Gastroesophageal sphincter (tissue), 4 donors: ENCODE measurements around the gene ZNF664. TPM values are rescaled to one million over a fixed set of nuclear protein-coding genes. Genes with fewer than 3 reads are reported as not detected.

Experiments
- ATAC-seq: fragments of 150-250 bp; one replicate; pipeline ENCODE4 v1.9.1; 2016; ENCODE audit warnings: mild to moderate bottlenecking, moderate library complexity
- H3K27ac ChIP-seq, 4 donors: fragments of 200-600 bp; sonication (generic) in 3 of 4; 1 replicate in 3 of 4; 2 replicates in 1 of 4; pipeline ENCODE4 v1.5.1; 2016 to 2019
- H3K27me3 ChIP-seq: fragments of 200-600 bp; sonication (generic); one replicate; pipeline ENCODE4 v1.5.1; 2019
- H3K36me3 ChIP-seq, 2 donors: fragments of 200-600 bp; sonication (generic); one replicate each; pipeline ENCODE4 v1.5.1; 2019; ENCODE audit warnings: control low read depth in 1 of 2
- H3K4me1 ChIP-seq, 3 donors: fragments of 200-600 bp; sonication (generic); 1 replicate in 2 of 3; 2 replicates in 1 of 3; pipeline ENCODE4 v1.5.1; 2016 to 2019; ENCODE audit warnings: control low read depth in 2 of 3
- H3K4me3 ChIP-seq, 2 donors: fragments of 200-600 bp; sonication (generic); one replicate each; pipeline ENCODE4 v1.5.1; 2019; ENCODE audit warnings: mild to moderate bottlenecking in 1 of 2, moderate library complexity in 1 of 2
- H3K9me3 ChIP-seq, 3 donors: fragments of 200-600 bp; sonication (generic); one replicate each; pipeline ENCODE4 v1.5.1; 2017 to 2019; ENCODE audit warnings: control low read depth in 2 of 3
- EP300 ChIP-seq: sonication (generic); formaldehyde crosslinking; IDR thresholded peaks from one replicate; pipeline ENCODE4 v1.6.1; 2017; ENCODE audit warnings: antibody characterized with exemption, mild to moderate bottlenecking
- POLR2A ChIP-seq, 2 donors: fragments of 450-650 bp; IDR thresholded peaks; one replicate each; pipeline ENCODE4 v1.6.1; 2017; ENCODE audit warnings: antibody characterized with exemption in 2 of 2, mild to moderate bottlenecking in 2 of 2, moderate library complexity in 1 of 2
- POLR2AphosphoS5 ChIP-seq: sonication (generic); formaldehyde crosslinking; IDR thresholded peaks from one replicate; pipeline ENCODE4 v1.6.1; 2017; ENCODE audit warnings: antibody characterized with exemption
- WGBS, 2 donors: methylation state at CpG; one replicate each; pipeline ENCODE4 v1.1.5; 2018; ENCODE audit warnings: low coverage in 1 of 2; 5-methylcytosine and 5-hydroxymethylcytosine counted together
- total RNA-seq, 4 donors: library from RNA; depleted of rRNA; stranded (reverse); fragments of >200 nt; gene quantifications; one replicate each; pipeline ENCODE4 v1.1.0, GENCODE V29; 2016
- TF ChIP-seq, protein P1 (sequence below), 4 experiments: fragments of 200-600 bp in 2 of 4; fragments of 450-650 bp in 2 of 4; sonication (generic) in 1 of 4; IDR thresholded peaks; one replicate each; pipeline ENCODE4 v1.5.1; 2017 to 2019; ENCODE audit warnings: antibody characterized with exemption in 4 of 4, mild to moderate bottlenecking in 2 of 4, moderate library complexity in 2 of 4

Gene ZNF664
- total RNA-seq, 4 donors from 2014 or later = 58.7 to 95.5 (median 78.2) TPM

DNA sequence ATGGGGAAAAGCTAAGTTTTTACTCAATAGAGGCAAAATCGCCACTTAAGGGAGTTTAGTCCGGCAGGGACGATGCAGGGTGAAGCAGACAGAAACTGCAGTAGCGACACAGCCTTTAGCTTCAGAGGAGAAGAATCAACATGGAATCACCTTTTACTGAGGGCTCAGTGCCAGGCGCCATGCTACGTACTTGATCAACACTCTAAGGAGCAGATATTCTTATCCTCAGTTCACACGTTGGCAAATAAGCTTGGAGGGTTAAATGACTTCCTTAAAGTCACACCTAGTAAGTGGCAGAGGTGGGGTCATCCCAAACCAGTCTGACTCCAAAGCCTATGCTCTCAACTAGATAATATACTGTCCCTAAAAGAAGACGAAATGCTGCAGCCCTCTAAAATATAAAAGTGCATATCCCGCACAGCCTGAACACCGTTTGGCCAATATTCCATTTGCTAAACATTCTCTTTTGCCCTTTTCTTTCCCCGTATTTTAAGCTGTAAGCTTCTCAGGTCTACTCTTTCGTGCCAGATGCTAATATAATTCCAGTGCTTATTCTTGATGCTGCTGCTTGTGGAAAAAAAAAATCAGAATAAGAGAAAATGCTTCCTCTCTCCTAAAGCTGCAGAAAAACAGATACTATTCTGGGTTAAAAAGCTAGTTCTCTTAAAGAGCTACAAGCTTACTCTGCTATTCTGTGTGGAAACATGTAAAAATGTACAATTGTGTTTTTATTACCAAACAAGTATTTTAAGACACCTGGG, 11.2 kb upstream of the ZNF664 start:
- no peak for ATAC-seq
- Histone ChIP-seq H3K27ac (no peak overlapping the region), H3K4me3 (no peak overlapping the region), H3K4me1 (no peaks in the 10 kb centered on the region), H3K27me3 (no peaks in the 10 kb centered on the region), H3K36me3 (peaks cover 0 to 21% of the 10 kb centered on the region in 2 donors), H3K9me3 (no peaks in the 10 kb centered on the region)
- 82 to 84% methylated on average over 9 to 12 of the region's 12 CpGs for WGBS, 2 donors
- TF ChIP-seq POLR2A (IDR thresholded peaks at IDR 0.05) (no peak), EP300 (no peak)
- TF ChIP-seq, protein P1, sequence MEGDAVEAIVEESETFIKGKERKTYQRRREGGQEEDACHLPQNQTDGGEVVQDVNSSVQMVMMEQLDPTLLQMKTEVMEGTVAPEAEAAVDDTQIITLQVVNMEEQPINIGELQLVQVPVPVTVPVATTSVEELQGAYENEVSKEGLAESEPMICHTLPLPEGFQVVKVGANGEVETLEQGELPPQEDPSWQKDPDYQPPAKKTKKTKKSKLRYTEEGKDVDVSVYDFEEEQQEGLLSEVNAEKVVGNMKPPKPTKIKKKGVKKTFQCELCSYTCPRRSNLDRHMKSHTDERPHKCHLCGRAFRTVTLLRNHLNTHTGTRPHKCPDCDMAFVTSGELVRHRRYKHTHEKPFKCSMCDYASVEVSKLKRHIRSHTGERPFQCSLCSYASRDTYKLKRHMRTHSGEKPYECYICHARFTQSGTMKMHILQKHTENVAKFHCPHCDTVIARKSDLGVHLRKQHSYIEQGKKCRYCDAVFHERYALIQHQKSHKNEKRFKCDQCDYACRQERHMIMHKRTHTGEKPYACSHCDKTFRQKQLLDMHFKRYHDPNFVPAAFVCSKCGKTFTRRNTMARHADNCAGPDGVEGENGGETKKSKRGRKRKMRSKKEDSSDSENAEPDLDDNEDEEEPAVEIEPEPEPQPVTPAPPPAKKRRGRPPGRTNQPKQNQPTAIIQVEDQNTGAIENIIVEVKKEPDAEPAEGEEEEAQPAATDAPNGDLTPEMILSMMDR (IDR thresholded peaks at IDR 0.05) = no peak

DNA sequence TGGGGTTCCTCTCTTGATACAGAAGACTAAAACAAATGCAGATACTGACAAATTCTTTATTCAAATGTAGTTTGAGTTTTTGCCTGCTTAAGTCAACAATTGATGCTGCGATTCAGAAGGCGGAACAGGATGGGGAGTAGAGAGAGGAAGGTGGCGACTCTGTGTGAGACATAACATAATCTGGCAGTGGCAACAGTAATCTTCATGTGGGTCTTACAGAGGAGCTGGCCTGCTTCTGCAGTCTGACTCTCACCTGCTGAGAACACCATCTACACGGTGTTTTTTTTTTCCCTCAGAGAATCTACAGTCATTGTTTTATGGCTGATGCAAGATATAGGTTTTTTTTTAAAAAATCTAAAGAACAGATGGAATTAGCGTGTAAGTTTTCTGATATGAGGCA, 10.5 kb upstream of the ZNF664 start:
- no peaks in the 10 kb centered on the region for H3K9me3 ChIP-seq
- no peak overlapping the region for H3K4me3 ChIP-seq
- ATAC-seq = no peak
- no peaks in the 10 kb centered on the region for H3K4me1 ChIP-seq
- TF ChIP-seq, protein P1 (IDR thresholded peaks at IDR 0.05) = no peak
- TF ChIP-seq POLR2A (IDR thresholded peaks at IDR 0.05) = no peak
- TF ChIP-seq POLR2AphosphoS5 = no peak
- TF ChIP-seq EP300 = no peak
- no peak overlapping the region for H3K27ac ChIP-seq
- H3K36me3 ChIP-seq = peaks cover 0 to 21% of the 10 kb centered on the region in 2 donors
- no peaks in the 10 kb centered on the region for H3K27me3 ChIP-seq
- 84 to 89% methylated on average over 5 of the region's 5 CpGs for WGBS, 2 donors

DNA sequence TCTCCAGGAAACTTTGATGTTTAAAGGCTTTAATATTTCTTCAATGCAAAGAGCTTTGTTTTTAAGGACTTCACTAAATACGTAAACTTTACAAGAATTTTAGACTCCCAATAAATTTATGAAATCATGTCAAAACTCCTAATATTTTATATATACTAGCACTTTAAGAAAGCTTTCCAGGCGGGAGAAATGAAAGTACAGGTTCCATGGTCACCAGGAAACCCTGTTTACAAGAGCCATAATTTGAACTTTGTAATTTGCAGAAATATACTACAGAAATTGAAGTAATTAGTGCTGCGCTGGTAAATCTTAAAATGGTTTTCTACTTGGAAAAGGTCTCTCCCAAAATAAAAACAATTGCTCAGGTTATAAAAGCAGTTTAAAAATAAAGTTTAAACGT, 9.2 kb upstream of the ZNF664 start:
- ATAC-seq = no peak
- no peaks in the 10 kb centered on the region for H3K27me3 ChIP-seq
- no peaks in the 10 kb centered on the region for H3K9me3 ChIP-seq
- no peak overlapping the region for H3K4me3 ChIP-seq
- TF ChIP-seq POLR2AphosphoS5 (no peak), EP300 (no peak), POLR2A (IDR thresholded peaks at IDR 0.05) (no peak)
- TF ChIP-seq, protein P1 (IDR thresholded peaks at IDR 0.05) = no peak
- WGBS, 2 donors = 90 to 93% methylated on average over 4 of the region's 4 CpGs
- H3K27ac ChIP-seq = no peak overlapping the region
- H3K4me1 ChIP-seq = peaks cover 0 to 10% (median 0%) of the 10 kb centered on the region in 3 donors
- H3K36me3 ChIP-seq = peaks cover 0 to 15% of the 10 kb centered on the region in 2 donors

DNA sequence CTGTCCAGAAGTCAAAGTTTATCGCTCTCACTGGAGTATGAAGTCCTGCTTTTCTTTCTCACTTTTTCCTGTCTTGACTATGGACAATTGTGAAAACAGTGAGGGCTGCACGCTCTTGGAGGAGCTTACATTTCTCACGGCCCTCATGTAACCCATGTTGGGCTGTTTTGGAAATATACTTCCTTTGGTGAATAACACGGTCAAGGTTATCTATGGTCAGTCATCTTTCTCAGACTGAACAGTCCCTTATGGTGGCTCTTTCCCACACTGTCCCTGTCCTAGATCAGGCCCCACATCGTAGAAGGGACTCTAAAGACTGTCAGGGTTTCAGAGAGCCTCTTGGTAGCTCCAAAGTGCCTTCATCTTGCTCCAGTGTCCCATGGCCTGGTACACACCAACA, 7.6 kb upstream of the ZNF664 start:
- 48 to 55% methylated on average over 4 to 5 of the region's 5 CpGs for WGBS, 2 donors
- Histone ChIP-seq H3K36me3 (peaks cover 0 to 8% of the 10 kb centered on the region in 2 donors), H3K27me3 (no peaks in the 10 kb centered on the region), H3K9me3 (no peaks in the 10 kb centered on the region), H3K4me1 (peaks cover 0 to 25% (median 0%) of the 10 kb centered on the region in 3 donors), H3K4me3 (no peak overlapping the region), H3K27ac (no peak overlapping the region)
- TF ChIP-seq EP300 = no peak
- TF ChIP-seq POLR2AphosphoS5 = no peak
- no peak for TF ChIP-seq POLR2A (IDR thresholded peaks at IDR 0.05)
- TF ChIP-seq, protein P1 (IDR thresholded peaks at IDR 0.05) = no peak
- ATAC-seq = no peak

DNA sequence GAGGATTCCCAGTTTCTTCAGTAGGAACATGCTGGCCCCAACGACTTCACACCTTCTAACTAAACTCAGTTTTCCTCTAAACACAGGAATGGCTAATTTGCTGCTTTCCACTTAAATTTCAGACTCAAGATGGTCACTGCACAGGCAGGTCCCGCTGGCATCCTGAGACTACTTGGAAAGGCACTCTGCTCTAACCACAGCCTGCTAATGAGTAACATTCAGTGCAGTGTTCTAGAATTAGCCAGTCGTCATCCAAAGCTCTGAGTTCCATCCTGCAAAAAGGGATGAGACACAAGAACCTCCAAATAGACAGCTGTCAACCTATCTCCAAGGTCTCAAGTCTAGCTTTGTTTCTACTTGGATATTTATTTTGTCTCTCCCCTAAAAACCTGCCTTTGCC, 6.4 kb upstream of the ZNF664 start:
- ATAC-seq = no peak
- H3K27me3 ChIP-seq = no peaks in the 10 kb centered on the region
- H3K9me3 ChIP-seq = no peaks in the 10 kb centered on the region
- H3K36me3 ChIP-seq = peaks cover 0 to 8% of the 10 kb centered on the region in 2 donors
- H3K4me3 ChIP-seq = no peak overlapping the region
- peaks cover 0 to 38% (median 0%) of the 10 kb centered on the region in 3 donors for H3K4me1 ChIP-seq
- H3K27ac ChIP-seq = no peak overlapping the region
- TF ChIP-seq EP300 (no peak), POLR2A (IDR thresholded peaks at IDR 0.05) (no peak), POLR2AphosphoS5 (no peak)
- TF ChIP-seq, protein P1 (IDR thresholded peaks at IDR 0.05) = no peak
- 75 to 81% methylated on average over 3 of the region's 3 CpGs for WGBS, 2 donors
